Activated CD4-positive, alpha-beta T cell treated with anti-CD3 and anti-CD28 coated beads, Interleukin-2, amount 50 U/mL, for 1 hour (primary cell): ENCODE results near the gene ELAPOR1.

Experiments
- DNase-seq: peaks from one replicate; pipeline ENCODE4 v3.0.0-alpha.2; 2020

The ELAPOR1 gene, protein sequence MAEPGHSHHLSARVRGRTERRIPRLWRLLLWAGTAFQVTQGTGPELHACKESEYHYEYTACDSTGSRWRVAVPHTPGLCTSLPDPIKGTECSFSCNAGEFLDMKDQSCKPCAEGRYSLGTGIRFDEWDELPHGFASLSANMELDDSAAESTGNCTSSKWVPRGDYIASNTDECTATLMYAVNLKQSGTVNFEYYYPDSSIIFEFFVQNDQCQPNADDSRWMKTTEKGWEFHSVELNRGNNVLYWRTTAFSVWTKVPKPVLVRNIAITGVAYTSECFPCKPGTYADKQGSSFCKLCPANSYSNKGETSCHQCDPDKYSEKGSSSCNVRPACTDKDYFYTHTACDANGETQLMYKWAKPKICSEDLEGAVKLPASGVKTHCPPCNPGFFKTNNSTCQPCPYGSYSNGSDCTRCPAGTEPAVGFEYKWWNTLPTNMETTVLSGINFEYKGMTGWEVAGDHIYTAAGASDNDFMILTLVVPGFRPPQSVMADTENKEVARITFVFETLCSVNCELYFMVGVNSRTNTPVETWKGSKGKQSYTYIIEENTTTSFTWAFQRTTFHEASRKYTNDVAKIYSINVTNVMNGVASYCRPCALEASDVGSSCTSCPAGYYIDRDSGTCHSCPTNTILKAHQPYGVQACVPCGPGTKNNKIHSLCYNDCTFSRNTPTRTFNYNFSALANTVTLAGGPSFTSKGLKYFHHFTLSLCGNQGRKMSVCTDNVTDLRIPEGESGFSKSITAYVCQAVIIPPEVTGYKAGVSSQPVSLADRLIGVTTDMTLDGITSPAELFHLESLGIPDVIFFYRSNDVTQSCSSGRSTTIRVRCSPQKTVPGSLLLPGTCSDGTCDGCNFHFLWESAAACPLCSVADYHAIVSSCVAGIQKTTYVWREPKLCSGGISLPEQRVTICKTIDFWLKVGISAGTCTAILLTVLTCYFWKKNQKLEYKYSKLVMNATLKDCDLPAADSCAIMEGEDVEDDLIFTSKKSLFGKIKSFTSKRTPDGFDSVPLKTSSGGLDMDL

DNA sequence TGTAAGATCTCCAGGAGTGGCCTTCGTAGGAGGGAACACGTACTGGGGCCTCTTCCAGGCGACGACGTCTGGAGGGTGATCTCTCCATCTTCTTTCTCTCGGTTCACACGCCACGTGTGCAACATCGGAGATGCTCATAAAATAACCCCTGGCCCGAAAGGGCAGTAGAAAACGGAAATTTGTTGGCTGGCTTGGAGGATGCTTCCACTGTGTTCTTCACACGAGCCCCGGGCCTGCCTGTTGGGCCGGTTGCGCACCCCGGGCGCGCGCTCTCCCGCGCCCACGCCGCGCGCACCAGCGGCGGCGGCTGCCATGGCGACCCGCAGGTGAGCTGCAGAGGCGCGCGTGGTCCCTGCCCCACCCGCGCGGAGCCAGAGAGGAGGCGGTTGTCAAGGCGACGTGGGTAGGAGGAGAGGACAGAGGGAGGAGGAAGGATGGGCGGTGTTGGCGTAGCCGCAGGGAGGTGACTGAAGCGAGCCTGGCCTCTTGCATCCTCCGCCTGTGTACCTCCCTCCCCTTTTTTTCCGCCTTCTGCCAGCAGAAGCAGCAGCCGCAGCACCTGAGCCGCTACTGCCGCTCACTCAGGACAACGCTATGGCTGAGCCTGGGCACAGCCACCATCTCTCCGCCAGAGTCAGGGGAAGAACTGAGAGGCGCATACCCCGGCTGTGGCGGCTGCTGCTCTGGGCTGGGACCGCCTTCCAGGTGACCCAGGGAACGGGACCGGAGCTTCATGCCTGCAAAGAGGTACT lies at the start of gene ELAPOR1:
TSS of gene ELAPOR1 (plus strand) at position 526 of the 752 bp plus-strand sequence. CDS start at position 595, 69 bp downstream.
- DNase-seq, result peak; percentile 90

DNA sequence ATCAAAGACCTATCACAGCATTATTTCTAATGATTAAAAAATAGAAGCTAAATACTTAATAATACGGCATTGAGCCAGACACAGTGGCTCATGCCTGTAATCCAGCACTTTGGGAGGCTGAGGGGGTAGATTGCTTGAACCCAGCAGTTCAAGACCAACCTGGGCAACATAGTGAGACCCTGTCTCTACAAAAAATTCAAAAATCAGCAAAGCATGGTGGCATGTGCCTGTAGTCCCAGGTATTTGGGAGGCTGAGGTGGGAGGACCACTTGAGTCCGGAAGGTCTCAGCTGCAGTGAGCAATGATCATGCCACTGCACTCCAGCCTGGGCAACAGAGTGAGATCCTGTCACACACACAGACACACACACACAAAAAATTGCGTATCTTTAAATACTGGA lies 48.8 kb upstream of the ELAPOR1 start:
- no peak for DNase-seq

DNA sequence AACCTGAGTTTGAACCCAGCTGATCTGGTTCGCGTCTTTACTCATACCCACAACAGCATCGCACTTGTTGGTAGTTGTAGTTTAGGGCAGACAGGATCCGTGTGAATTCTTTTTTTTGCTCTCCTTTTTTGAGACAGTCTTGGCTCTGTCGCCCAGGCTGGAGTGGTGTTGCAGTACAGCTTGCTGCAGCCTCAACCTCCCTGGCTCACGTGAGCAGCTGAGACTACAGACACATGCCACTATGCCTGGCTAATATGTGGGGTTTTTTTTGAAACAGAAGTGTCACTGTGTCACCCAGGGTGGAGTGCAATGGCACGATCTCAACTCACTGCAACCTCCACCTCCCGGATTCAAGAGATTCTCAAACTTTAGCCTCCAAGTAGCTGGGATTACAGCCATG lies 46.0 kb upstream of the ELAPOR1 start:
- DNase-seq, result no peak

DNA sequence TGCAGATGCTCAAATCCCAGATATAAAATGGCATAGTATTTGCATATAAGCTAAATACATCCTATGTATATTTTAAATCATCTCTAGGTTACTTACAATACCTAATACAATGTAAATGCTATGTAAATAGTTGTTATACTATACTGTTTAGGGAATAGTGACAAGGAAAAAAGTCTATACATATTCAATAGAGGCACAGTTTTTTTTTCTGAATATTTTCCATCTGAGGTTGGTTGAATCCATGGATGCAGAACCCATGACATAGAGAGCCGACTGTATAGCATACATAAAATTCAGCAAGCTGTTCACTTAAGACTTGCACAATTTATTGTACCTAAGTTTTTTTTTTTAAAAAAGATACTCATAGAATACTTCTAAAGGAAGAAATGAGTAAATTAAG lies 44.6 kb upstream of the ELAPOR1 start:
- no peak for DNase-seq

DNA sequence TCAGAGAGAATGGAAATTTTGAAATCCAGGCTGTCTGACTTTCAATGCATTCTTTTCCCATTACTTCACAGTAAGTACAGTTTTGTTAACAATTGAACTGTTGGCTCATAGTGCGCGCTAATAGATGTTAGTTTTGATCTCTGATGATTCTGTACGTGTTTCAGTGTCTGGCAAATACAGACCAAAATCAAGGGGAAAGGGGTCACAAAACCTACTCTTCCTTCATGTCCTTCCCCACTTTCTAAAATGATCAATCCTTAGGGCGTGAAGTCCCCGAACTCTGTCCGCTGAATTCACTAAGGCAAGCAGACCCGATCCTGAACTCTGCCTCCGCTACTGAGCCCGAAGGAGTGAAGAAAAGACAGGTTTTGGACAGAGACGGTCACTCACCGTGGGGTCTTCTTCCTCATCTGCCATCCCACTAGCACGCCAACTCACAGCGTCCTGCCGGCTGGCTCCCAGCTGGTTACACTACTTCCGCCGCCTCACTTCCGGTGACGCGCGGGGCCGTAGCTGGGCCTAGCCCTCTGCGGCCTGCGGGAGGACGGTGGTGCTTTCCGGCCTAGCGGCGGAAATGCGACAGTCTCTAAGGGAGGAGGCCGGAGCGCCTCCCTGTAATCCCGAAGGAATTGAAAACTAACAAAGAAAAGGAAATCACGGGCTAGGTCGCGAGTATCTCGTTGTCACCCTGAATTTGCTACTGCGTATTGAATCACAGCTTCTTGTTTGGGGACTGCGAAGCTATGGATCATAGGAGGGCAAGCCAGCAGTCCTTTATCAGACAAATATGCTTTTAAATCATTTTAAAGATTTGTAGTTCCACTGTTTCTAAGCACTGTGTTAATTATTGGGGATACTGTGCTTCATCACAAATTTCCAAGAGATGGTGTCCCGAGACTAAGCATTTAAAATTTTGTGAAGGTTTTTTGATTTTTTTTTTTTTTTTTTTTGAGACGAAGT lies 38.1 kb upstream of the ELAPOR1 start, which contains the start of gene TAF13:
TSS of gene TAF13 (minus strand) at position 473 of the 960 bp plus-strand sequence. CDS start at position 417, 56 bp downstream.
- DNase-seq, result peak; percentile 79

DNA sequence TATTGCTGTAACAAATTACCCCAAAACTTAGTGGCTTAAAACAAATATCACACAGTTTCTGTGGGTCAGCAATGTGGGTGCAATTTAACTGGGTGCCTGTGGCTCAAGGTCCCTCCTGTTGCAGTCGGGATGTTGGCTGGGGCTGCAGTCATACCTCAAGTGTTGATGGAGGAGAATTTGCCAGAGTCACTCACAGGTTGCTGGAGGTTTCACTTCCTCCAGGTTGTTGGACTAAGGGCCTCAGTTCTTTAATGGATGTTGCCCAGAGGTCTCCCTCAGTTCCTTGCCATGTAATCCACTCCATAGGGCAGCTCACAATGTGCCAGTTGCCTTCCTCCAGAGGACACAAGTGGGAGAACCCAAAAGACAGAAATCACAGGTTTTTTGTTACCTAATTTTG lies 35.6 kb upstream of the ELAPOR1 start:
- no peak for DNase-seq

DNA sequence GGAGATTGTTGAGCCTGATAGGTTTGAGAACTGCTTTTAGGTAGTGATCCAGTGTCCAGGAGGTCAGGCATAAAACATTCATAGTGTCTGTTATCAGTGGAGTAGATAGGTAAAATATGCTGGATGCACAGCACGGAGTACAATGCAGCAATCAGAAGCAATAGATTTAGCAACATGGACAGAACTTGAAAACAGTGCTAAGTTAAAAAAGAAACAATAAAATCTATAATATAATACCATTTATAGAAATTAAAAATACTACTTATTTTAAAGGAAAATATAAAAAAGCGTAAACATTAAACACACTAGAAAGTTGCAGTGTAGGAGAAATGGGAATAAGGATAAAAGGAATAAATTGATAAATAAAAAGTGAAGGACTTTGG lies 34.7 kb upstream of the ELAPOR1 start:
- DNase-seq, result no peak

DNA sequence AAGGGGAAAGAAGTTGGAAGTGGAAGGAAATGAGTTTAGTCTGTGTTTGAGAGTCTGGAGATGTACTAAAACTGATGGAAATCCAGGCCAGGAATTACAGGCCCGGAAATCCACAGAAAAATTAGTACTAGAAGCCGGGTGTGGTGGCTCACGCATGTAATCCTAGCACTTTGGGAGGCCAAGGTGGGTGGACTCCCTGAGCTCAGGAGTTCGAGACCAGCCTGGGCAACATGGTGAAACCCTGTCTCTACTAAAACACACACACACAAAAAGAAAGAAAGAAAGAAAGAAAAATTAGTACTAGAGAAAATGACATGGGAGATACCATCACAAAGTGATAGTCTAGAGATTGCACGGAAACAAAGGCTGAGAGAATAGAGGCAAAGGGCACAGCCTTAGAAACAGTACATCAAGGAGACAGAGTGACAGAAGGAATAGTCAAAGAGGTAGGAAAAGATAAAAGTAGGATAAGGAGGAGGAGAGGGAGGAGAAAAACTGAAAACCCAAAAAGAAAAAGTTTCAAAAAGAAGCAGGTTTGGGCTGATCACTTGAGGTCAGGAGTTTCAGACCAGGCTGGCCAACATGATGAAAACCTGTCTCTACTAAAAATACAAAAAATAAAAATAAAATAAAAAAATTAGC lies 33.4 kb upstream of the ELAPOR1 start:
- no peak for DNase-seq

DNA sequence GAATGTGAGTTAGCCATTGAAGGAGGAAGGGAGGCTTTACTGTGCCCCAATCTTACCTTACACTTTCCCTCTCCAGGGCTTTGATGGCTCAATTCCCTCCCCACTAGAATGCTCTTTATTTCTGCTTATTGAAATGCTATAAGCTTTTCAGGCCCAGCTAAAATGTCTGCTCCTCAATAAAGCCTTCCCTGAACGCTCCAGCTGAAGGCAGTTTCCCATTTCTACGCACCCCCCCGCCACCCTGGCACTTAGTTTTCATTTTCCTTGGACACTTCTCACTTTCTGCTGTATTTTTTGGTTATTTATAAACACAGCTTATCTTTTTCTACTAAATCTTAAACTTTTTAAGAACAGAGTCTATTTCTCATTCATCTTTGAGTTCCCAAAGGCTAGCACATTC lies 30.4 kb upstream of the ELAPOR1 start:
- DNase-seq, result no peak

DNA sequence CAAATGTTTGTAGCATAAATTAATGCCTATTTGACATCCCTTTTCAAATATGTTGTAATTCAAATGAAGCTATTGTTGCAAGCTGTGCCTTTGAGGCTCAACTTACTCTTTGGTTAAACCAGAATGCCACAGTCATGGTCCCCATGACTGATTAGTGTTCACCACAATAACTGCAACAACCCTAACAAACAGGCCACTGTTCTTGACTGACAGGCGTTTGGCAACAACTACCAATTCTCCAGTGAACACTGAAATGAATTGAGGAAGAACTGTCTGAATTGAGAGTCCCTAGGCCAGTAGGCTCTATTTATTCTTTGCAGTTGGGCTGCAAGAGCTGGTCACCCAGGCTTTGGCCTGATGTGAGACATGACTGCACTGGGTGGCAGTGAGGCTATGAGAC lies 30.0 kb upstream of the ELAPOR1 start:
- DNase-seq, result no peak

DNA sequence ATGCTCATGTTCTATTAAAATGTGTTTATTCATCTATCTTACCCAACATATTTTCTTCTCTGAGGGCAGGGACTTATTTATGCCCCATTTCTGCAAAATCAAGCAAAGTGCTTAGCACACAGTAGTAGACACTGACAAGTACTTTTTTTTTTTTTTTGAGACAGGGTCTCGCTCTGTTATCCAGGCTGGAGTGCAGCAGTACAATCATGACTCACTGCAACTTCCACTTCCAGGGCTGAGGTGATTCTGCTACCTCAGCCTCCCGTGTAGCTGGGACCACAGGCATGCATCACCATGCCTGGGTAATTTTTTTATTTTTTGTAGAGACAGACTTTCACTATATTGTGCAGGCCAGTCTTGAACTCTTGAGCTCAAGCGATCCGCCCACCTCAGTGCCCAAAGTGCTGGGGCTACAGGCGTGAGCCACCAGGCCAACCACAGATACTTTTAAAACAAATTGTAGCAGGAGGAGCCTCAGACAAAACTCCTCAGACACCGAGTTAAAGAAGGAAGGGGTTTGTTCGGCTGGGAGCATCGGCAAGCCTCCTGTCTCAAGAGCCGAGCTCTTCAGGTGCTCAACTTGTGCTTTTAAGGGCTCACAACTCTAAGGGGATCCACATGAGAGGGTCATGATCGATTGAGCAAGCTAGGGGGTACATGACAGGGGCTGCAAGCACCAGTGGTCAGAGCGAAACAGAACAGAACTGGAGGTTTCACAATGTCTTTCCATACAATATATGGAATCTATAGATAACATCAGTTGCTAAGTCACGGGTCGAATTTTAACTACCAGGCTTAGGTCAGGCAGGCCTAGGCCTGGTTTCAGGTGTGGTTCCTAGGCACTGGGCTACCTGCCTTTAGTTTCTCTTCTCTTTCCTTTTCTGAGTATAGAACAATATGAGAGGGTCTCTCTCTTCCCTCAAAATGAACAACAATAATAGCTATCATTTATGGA lies 29.1 kb upstream of the ELAPOR1 start:
- no peak for DNase-seq

DNA sequence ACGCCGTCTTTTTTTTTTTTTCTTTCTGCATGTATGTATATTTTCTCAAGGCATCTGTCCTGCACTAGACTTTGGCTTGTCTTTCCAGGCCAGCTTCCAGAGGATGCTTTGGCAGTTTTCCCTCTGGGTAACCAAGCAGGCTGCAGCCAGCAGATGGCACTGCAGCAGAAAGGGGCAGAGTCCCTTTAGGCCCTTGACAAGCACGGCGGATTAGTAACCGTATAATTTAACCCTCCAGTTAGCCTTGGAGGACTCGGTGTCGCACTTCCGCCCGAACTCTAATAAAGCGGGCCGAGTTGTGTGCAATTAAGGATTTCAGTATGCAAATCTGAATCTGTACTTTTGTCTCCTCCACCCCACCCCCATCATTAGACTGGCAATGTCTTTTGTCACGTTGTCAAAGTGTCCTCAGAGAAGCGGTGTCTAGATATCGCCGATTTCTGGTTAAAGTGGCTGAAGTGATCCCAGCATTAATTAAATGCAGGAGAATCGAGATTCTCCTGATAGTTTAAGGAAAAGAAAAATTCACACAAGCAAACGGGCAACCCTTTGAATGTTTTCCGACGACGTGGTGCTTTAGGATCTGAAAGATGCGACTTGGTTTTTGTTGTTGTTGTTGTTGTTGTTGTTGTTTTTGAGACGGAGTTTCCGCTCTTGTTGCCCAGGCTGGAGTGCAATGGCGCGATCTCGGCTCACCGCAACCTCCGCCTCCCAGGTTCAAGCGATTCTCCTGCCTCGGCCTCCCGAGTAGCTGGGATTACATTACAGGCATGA lies 24.5 kb upstream of the ELAPOR1 start:
- peak; percentile 22 for DNase-seq

DNA sequence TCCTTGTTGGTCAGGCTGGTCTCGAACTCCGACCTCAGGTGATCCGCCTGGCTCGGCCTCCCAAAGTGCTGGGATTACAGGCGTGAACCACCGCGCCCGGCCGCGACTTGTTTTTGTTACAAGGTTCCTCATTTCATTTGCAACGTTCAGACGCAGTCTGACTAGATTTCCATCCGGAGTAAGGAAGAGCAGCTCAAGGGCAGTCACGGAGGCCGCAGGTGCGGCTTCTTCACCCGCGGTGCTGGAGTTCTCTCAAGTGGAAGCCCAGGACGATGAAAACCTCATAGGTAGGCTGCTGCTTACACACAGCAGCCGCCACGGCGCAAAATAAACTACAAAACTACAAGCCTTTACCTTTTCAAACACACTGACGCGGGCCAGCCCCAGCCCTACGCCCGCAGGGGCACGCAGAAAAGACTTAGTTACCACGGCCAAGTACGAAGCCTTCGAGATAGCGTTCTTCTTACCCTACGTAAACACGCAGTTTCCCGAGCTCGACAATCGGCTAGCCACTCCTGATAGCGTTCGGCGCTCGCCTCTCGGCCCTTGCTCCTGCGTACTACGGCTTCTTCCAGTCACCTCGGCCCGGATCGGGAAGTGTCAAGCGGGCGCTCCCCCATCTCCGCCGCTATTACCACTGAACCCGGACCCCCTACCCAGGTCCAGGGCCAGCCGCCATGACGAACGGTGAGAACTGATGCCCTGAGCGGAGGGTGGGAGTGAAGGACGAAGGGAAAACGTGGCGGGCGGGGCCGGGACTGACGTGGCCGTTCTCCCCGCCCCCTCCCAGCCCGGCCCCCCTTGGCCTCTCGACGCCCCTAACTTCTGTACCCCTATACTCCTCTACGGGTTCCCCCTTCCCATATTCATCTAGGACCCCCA lies 23.5 kb upstream of the ELAPOR1 start, which contains the start of gene TMEM167B:
TSS of gene TMEM167B (plus strand) at position 569 of the 882 bp plus-strand sequence. CDS start at position 678, 109 bp downstream.
- DNase-seq, result peak; percentile 84

DNA sequence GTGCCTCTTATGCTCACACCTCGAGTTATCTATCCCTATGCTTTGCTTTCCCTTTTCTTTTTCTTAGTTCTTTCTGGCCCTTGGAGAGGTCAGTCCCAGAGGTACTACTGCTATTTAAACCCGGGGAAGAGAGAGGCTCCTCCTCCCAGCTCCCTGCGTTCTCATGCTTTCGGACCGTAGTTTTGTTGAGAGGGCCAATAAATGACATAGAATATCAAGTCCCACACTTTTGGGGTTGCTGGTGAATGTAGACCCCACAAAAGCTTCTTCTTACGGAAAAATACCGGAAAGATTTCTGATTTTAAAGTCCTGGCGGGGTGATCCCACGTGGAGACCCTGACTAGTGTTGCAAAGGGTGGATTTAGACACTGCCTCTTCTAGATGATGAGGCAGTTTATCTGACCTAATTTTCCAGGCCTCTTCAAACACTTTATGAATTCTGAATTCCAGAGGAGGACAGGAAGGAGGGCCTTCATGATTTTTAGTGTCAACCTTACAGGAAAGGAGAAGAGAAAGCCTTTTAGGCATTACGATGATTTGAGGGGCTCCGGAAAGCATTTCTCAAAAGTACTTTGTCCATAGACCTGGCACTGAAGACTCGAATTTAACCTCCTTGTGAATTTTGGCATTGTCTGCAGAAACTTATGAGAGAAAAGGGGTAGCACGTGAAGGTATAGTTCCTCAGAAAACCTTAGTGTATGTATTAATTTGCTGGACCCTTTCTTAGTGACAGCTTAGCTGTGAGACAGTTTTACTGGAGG lies 22.7 kb upstream of the ELAPOR1 start:
- no peak for DNase-seq

DNA sequence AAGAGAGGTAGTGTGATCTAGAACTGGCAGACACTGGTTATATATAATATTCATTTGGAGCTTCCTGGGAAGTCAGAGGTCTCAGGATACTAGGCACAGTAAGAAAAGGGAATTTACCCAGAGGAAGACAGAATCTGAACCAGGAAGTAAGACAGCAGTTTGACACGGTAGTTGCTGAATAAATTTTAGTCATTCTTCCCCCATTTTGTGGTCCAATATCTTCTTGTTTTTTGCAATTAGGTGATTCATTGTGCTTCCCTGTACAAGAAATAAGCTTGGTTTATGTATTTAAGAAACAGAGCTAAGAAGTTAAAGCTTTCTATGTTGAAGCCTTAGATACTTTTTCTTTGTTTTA lies 22.1 kb upstream of the ELAPOR1 start:
- DNase-seq, result no peak

DNA sequence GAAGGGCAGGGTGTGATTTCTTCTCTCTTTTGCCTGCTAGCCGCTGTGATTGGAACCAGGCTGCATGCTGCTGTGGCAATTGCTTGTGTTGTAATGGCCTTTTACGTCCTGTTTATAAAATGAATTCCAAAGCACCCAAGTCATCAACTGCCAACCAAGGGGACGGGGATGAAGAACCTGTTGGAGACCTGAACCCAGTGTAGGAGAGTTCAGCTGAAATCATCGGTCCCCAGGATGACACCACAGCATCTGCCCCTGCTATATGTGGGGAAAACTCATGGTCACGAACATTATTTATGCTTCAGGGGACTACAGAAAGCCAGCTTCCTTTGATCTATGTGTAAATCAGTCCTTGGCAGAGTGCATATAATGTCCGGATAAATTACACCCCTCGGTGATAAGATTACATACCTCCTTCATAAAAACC lies 19.5 kb upstream of the ELAPOR1 start:
- no peak for DNase-seq

DNA sequence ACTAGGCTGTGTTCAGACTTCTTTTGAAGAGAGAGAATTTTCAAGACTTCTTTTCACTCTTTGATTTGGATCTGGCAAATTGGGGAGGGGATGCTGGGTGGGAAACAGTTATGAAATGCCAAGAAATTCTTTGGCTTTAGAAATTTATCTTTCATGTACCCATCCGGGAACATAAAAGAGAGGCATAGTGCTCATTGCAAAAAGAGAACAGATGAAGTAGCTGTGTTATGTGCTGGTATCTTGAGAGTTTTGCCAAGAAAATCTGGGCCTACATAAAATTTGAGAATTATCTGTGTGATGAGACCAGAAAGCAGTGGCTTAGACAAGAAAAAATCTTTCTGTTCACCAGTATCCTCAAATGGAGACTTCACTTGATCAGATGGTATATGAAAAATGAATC lies 19.0 kb upstream of the ELAPOR1 start:
- DNase-seq, result no peak
